IPS DF 6.9 (cell line): ENCODE results near the gene OCEL1.

Experiments used
- DNase-seq: peaks from one replicate; pipeline ENCODE4 v3.0.0-alpha.2; 2013; ENCODE audit warnings: low read depth, low spot score
- H3K27ac ChIP-seq: one replicate; pipeline ENCODE4 v1.5.1; 2013; ENCODE audit warnings: low read length, control low read depth
- H3K27me3 ChIP-seq: 2 replicates; pipeline ENCODE4 v1.6.1; 2013; ENCODE audit warnings: mild to moderate bottlenecking, low read length; ENCODE audit not compliant: control insufficient read depth, insufficient read depth
- H3K36me3 ChIP-seq: 2 replicates; pipeline ENCODE4 v1.6.1; 2013; ENCODE audit warnings: low read length; ENCODE audit not compliant: control insufficient read depth, insufficient read depth
- H3K4me1 ChIP-seq: 2 replicates; pipeline ENCODE4 v1.6.1; 2013; ENCODE audit warnings: low read length; ENCODE audit not compliant: control insufficient read depth, insufficient read depth
- H3K4me3 ChIP-seq: 2 replicates; pipeline ENCODE4 v1.5.1; 2013; ENCODE audit warnings: mild to moderate bottlenecking, low read length
- H3K9me3 ChIP-seq: 2 replicates; pipeline ENCODE4 v1.6.1; 2013; ENCODE audit warnings: low read length, inconsistent platforms; ENCODE audit not compliant: control insufficient read depth, insufficient read depth
- WGBS: extraction: QIAGEN DNeasy Blood & Tissue Kit; methylation state at CpG from one replicate; pipeline ENCODE4 v1.1.7; 2013; ENCODE audit warnings: mixed read lengths, missing lambda C conversion rate; ENCODE audit not compliant: insufficient read length, insufficient coverage; 5-methylcytosine and 5-hydroxymethylcytosine counted together

OCEL1 gene

GRCh38 chr19:17210296-17210695 lies 15.7 kb upstream of the OCEL1 start:
- H3K36me3 ChIP-seq: peaks cover 17% of the 10 kb centered on the region
- DNase-seq: no peak
- no peaks in the 10 kb centered on the region for H3K9me3 ChIP-seq
- H3K27me3 ChIP-seq: no peaks in the 10 kb centered on the region
- no peak overlapping the region for H3K4me3 ChIP-seq
- H3K27ac ChIP-seq: no peak overlapping the region
- peaks cover 5% of the 10 kb centered on the region; the same call in 1 of the 2 replicates for H3K4me1 ChIP-seq
- WGBS: no CpG with 5 or more reads among the region's 14 CpGs

- no peaks in the 10 kb centered on the region for H3K9me3 ChIP-seq
- no CpG with 5 or more reads among the region's 58 CpGs for WGBS
- peaks cover 7% of the 10 kb centered on the region; the same call in 1 of the 2 replicates for H3K36me3 ChIP-seq
- H3K4me3 ChIP-seq: no peak overlapping the region
- H3K4me1 ChIP-seq: peaks cover 5% of the 10 kb centered on the region; the same call in 1 of the 2 replicates
- H3K27me3 ChIP-seq: no peaks in the 10 kb centered on the region
- no peak for DNase-seq
- H3K27ac ChIP-seq: no peak overlapping the region
Measured at GRCh38 chr19:17211547-17212446, 14.2 kb upstream of the OCEL1 start.

GRCh38 chr19:17213334-17213733 lies 12.7 kb upstream of the OCEL1 start:
- no peak for DNase-seq
- Histone ChIP-seq H3K9me3 (no peaks in the 10 kb centered on the region), H3K27ac (no peak overlapping the region), H3K36me3 (peaks cover 7% of the 10 kb centered on the region; the same call in 1 of the 2 replicates), H3K4me3 (no peak overlapping the region), H3K4me1 (peaks cover 5% of the 10 kb centered on the region; the same call in 1 of the 2 replicates), H3K27me3 (no peaks in the 10 kb centered on the region)
- WGBS: no CpG with 5 or more reads among the region's 5 CpGs

- no peaks in the 10 kb centered on the region for H3K27me3 ChIP-seq
- WGBS: no CpG with 5 or more reads among the region's 16 CpGs
- H3K36me3 ChIP-seq: peaks cover 7% of the 10 kb centered on the region; the same call in 1 of the 2 replicates
- H3K27ac ChIP-seq: no peak overlapping the region
- DNase-seq: no peak
- H3K9me3 ChIP-seq: no peaks in the 10 kb centered on the region
- peak overlapping the region; percentile 78; the same call in 1 of the 2 replicates for H3K4me3 ChIP-seq
- peaks cover 1% of the 10 kb centered on the region; the same call in 1 of the 2 replicates for H3K4me1 ChIP-seq
Measured at GRCh38 chr19:17214508-17215126, 11.4 kb upstream of the OCEL1 start.

GRCh38 chr19:17215127-17215971 lies 10.7 kb upstream of the OCEL1 start, which contains the start of gene USE1:
Gene USE1, plus strand, starts transcription at chr19:17215357. Its CDS starts 49 bp downstream, at chr19:17215406.
- Histone ChIP-seq H3K9me3 (no peaks in the 10 kb centered on the region), H3K36me3 (peaks cover 7% of the 10 kb centered on the region; the same call in 1 of the 2 replicates), H3K4me3 (peak within 1 kb of the TSS; percentile 78), H3K27ac (no peak within 1 kb of the TSS), H3K4me1 (no peaks in the 10 kb centered on the region; the same call in 1 of the 2 replicates), H3K27me3 (no peaks in the 10 kb centered on the region)
- WGBS: no CpG with 5 or more reads among the region's 56 CpGs
- peak; percentile 76 for DNase-seq

- no peak for DNase-seq
Measured at GRCh38 chr19:17216058-17216670, 9.9 kb upstream of the OCEL1 start.

GRCh38 chr19:17219286-17219685 lies 6.7 kb upstream of the OCEL1 start:
- no peak overlapping the region for H3K4me3 ChIP-seq

More at GRCh38 chr19:17216058-17216670, 9.9 kb upstream of the OCEL1 start:
- WGBS: no CpG with 5 or more reads among the region's 13 CpGs
- no peaks in the 10 kb centered on the region for H3K27me3 ChIP-seq
- no peaks in the 10 kb centered on the region; the same call in 1 of the 2 replicates for H3K4me1 ChIP-seq
- no peaks in the 10 kb centered on the region for H3K9me3 ChIP-seq
- H3K27ac ChIP-seq: no peak overlapping the region
- peaks cover 7% of the 10 kb centered on the region; the same call in 1 of the 2 replicates for H3K36me3 ChIP-seq
- no peak overlapping the region; the same call in 1 of the 2 replicates for H3K4me3 ChIP-seq

GRCh38 chr19:17220207-17220758 lies 5.7 kb upstream of the OCEL1 start:
- H3K9me3 ChIP-seq: no peaks in the 10 kb centered on the region
- H3K4me1 ChIP-seq: no peaks in the 10 kb centered on the region
- H3K4me3 ChIP-seq: no peak overlapping the region
- DNase-seq: no peak
- H3K27ac ChIP-seq: no peak overlapping the region
- H3K36me3 ChIP-seq: no peaks in the 10 kb centered on the region
- no peaks in the 10 kb centered on the region for H3K27me3 ChIP-seq
- WGBS: no CpG with 5 or more reads among the region's 14 CpGs

More at GRCh38 chr19:17219286-17219685, 6.7 kb upstream of the OCEL1 start:
- no peaks in the 10 kb centered on the region for H3K9me3 ChIP-seq
- H3K27me3 ChIP-seq: no peaks in the 10 kb centered on the region
- H3K4me1 ChIP-seq: no peaks in the 10 kb centered on the region; the same call in 1 of the 2 replicates
- H3K27ac ChIP-seq: no peak overlapping the region
- no peak for DNase-seq
- H3K36me3 ChIP-seq: no peaks in the 10 kb centered on the region
- WGBS: no CpG with 5 or more reads among the region's 8 CpGs

GRCh38 chr19:17225053-17225452 lies 973 bp upstream of the OCEL1 start:
- H3K9me3 ChIP-seq: no peaks in the 10 kb centered on the region
- no CpG with 5 or more reads among the region's 10 CpGs for WGBS
- no peaks in the 10 kb centered on the region for H3K27me3 ChIP-seq
- H3K4me1 ChIP-seq: 0 out of 2 replicates have a peak, but pooled peaks cover 2% of the 10 kb centered on the region
- H3K4me3 ChIP-seq: no peak overlapping the region
- H3K36me3 ChIP-seq: no peaks in the 10 kb centered on the region
- no peak for DNase-seq
- no peak overlapping the region for H3K27ac ChIP-seq
